Sigmoid colon (tissue), 3 donors: ENCODE data around the gene ADAMTS8.

Experiments used
- POLR2A ChIP-seq, 2 donors: fragments of 450-650 bp; IDR thresholded peaks; one replicate each; pipeline ENCODE4 v1.6.1; 2016; ENCODE audit warnings: antibody characterized with exemption in 2 of 2, mild to moderate bottlenecking in 2 of 2, moderate library complexity in 2 of 2
- TF ChIP-seq, protein P1 (sequence below), 4 experiments: fragments of 450-650 bp in 3 of 4; fragments of 200-600 bp in 1 of 4; IDR thresholded peaks; one replicate each; pipeline ENCODE4 v1.5.1; 2016 to 2019; ENCODE audit warnings: antibody characterized with exemption in 4 of 4, mild to moderate bottlenecking in 3 of 4, moderate library complexity in 2 of 4

DNA sequence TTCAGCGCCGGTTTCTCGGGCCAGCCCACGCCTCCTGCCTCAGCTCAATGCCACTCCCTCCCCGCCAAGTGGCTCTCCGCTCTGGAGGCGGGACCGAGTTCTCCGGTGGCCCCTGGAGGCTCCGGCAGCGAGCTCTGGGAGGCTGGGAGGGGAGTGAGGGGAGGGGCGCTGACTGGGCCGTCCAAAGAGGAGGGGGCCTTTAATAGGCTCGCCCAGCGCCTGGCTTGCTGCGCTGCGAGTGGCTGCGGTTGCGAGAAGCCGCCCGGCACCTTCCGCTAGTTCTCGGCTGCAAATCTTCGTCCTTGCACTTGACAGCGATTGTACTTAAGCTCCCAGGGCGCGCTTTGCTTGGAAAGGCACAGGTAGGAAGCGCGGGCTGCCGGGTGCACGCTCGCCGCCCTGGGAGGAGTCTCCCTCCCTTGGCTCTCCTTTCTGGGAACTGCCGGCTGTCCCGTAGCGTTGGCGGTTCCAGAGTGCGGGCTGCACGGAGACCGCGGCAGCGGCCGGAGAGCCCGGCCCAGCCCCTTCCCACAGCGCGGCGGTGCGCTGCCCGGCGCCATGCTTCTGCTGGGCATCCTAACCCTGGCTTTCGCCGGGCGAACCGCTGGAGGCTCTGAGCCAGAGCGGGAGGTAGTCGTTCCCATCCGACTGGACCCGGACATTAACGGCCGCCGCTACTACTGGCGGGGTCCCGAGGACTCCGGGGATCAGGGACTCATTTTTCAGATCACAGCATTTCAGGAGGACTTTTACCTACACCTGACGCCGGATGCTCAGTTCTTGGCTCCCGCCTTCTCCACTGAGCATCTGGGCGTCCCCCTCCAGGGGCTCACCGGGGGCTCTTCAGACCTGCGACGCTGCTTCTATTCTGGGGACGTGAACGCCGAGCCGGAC is 20.3 kb upstream of the ADAMTS8 start, which contains the start of gene ADAMTS15:
- TF ChIP-seq POLR2A (IDR thresholded peaks at IDR 0.05), result no peak
- TF ChIP-seq, protein P1, sequence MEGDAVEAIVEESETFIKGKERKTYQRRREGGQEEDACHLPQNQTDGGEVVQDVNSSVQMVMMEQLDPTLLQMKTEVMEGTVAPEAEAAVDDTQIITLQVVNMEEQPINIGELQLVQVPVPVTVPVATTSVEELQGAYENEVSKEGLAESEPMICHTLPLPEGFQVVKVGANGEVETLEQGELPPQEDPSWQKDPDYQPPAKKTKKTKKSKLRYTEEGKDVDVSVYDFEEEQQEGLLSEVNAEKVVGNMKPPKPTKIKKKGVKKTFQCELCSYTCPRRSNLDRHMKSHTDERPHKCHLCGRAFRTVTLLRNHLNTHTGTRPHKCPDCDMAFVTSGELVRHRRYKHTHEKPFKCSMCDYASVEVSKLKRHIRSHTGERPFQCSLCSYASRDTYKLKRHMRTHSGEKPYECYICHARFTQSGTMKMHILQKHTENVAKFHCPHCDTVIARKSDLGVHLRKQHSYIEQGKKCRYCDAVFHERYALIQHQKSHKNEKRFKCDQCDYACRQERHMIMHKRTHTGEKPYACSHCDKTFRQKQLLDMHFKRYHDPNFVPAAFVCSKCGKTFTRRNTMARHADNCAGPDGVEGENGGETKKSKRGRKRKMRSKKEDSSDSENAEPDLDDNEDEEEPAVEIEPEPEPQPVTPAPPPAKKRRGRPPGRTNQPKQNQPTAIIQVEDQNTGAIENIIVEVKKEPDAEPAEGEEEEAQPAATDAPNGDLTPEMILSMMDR (IDR thresholded peaks at IDR 0.05), result no peak
